HepG2 (cell line): Measurements from ENCODE around the gene LRPPRC. TPM values are rescaled to one million over a fixed set of nuclear protein-coding genes. Genes with fewer than 3 reads are reported as not detected.

Experiments used
- ATF6 ChIP-seq: sonication (generic); formaldehyde crosslinking; conservative IDR thresholded peaks from 2 replicates; pipeline ENCODE4 v1.4.0; 2020; ENCODE audit warnings: missing genetic modification reagents
- CENPT ChIP-seq: sonication (generic); formaldehyde crosslinking; IDR thresholded peaks from 2 replicates; pipeline ENCODE4 v1.8.0; 2022; ENCODE audit warnings: low read depth, mild to moderate bottlenecking, moderate library complexity, missing genetic modification reagents
- EP300 ChIP-seq, 3 experiments: sonication (generic) in 1 of 3; formaldehyde crosslinking in 1 of 3; IDR thresholded peaks; 2 replicates each; pipeline versions ENCODE4 v1.5.1 to v1.6.1; 2011 to 2020; ENCODE audit warnings: low read depth in 2 of 3, low read length in 2 of 3, borderline replicate concordance in 1 of 3, improper control_type of control experiment in 1 of 3, mild to moderate bottlenecking in 1 of 3, missing genetic modification reagents in 1 of 3, moderate library complexity in 1 of 3
- MXD4 ChIP-seq: IDR thresholded peaks from 2 replicates; pipeline ENCODE4 v1.6.1; 2016; ENCODE audit warnings: mild to moderate bottlenecking, missing biosample characterization, missing genetic modification reagents
- NFE2L2 ChIP-seq: fragments of 150-350 bp; IDR thresholded peaks from 2 replicates; pipeline ENCODE4 v1.6.1; 2014; ENCODE audit warnings: low read length
- SNAPC5 ChIP-seq: sonication (generic); formaldehyde crosslinking; IDR thresholded peaks from 2 replicates; pipeline ENCODE4 v1.8.1; 2023; ENCODE audit warnings: mild to moderate bottlenecking, missing genetic modification reagents, borderline replicate concordance
- UBTF ChIP-seq: sonication (generic); formaldehyde crosslinking; IDR thresholded peaks from 2 replicates; pipeline ENCODE4 v1.4.0; 2020; ENCODE audit warnings: mild to moderate bottlenecking, missing genetic modification reagents
- ZBTB4 ChIP-seq: sonication (generic); formaldehyde crosslinking; IDR thresholded peaks from 2 replicates; pipeline ENCODE4 v1.4.0; 2020; ENCODE audit warnings: missing genetic modification reagents, mild to moderate bottlenecking, borderline replicate concordance
- ZEB1 ChIP-seq: IDR thresholded peaks from 2 replicates; pipeline ENCODE4 v1.6.1; 2012; ENCODE audit warnings: mild to moderate bottlenecking, low read depth, inconsistent platforms; ENCODE audit not compliant: insufficient replicate concordance
- ZFP82 ChIP-seq: sonication (generic); formaldehyde crosslinking; IDR thresholded peaks from 2 replicates; pipeline ENCODE4 v1.5.1; 2020; ENCODE audit warnings: mild to moderate bottlenecking, missing genetic modification reagents, borderline replicate concordance
- ZFP90 ChIP-seq: sonication (generic); formaldehyde crosslinking; IDR thresholded peaks from 2 replicates; pipeline ENCODE4 v1.8.0; 2022; ENCODE audit warnings: missing genetic modification reagents, mild to moderate bottlenecking, inconsistent platforms, borderline replicate concordance
- ZFY ChIP-seq: sonication (generic); formaldehyde crosslinking; IDR thresholded peaks from 2 replicates; pipeline ENCODE4 v1.4.0; 2020; ENCODE audit warnings: missing genetic modification reagents
- ZNF143 ChIP-seq: sonication (generic); formaldehyde crosslinking; IDR thresholded peaks from 2 replicates; pipeline ENCODE4 v1.4.0; 2020; ENCODE audit warnings: missing genetic modification reagents
- ZNF274 ChIP-seq: sonication (generic); formaldehyde crosslinking; IDR thresholded peaks from 2 replicates; pipeline ENCODE4 v1.5.1; 2020; ENCODE audit warnings: mild to moderate bottlenecking, missing genetic modification reagents
- ZNF337 ChIP-seq: sonication (generic); formaldehyde crosslinking; IDR thresholded peaks from 2 replicates; pipeline ENCODE4 v1.5.1; 2020; ENCODE audit warnings: missing genetic modification reagents, low read depth, mild to moderate bottlenecking, borderline replicate concordance
- ZNF569 ChIP-seq: sonication (generic); formaldehyde crosslinking; IDR thresholded peaks from 2 replicates; pipeline ENCODE4 v1.5.0; 2020; ENCODE audit warnings: mild to moderate bottlenecking, missing genetic modification reagents, moderate library complexity, borderline replicate concordance
- polyA plus RNA-seq, 8 experiments: library from polyadenylated mRNA; depleted of rRNA in 3 of 8; stranded (reverse) in 7 of 8; unstranded in 1 of 8; fragments of >200 nt; fragmentation: Illumina TruSeq in 4 of 8; extraction: Trizol in 4 of 8; gene quantifications; 2 replicates each; pipeline versions ENCODE4 v1.2.1 to v1.2.3, GENCODE V29; 2011 to 2016; ENCODE audit warnings: low read depth in 4 of 8, missing spikeins in 1 of 8, mixed read lengths in 1 of 8; ENCODE audit not compliant: insufficient read depth in 1 of 8
- total RNA-seq, 5 experiments: library from RNA; depleted of rRNA; stranded (reverse); fragments of >200 nt; fragmentation: Illumina TruSeq; extraction: Trizol; gene quantifications; 2 replicates each; pipeline ENCODE4 v1.2.3, GENCODE V29; 2016; ENCODE audit warnings: low read depth in 1 of 5
- TF ChIP-seq, protein P1 (sequence below): IDR thresholded peaks from 2 replicates; pipeline ENCODE4 v1.6.1; 2016

The LRPPRC gene
- total and polyA plus RNA-seq, 2 of the 13 experiments (the other 11 are each of a cell fraction or from before 2014, with no cell fraction given), result 117 to 167 TPM

GRCh38 chr2:43995733-43996533 lies at the start of gene LRPPRC (continued):
- TF ChIP-seq ZFP82 (0 out of 2 replicates have a peak, but pooled peaks have one; percentile 1), ZBTB4 (CRISPR knock-in tag) (peak; percentile 54; the same call in 1 of the 2 replicates), SNAPC5 (CRISPR knock-in tag) (0 out of 2 replicates have a peak, but pooled peaks have one; percentile 4), MXD4 (CRISPR knock-in tag) (peak; percentile 95), ATF6 (CRISPR knock-in tag) (no peak), EP300 (IDR thresholded peaks at IDR 0.05; ENCODE audit: low read depth in 2 of 2, low read length in 2 of 2) (peak in 1 of 2 experiments; percentile 28; a peak in 3 of 4 replicates), EP300 (CRISPR knock-in tag; IDR thresholded peaks at IDR 0.05; ENCODE audit: borderline replicate concordance) (peak; percentile 29; the same call in 1 of the 2 replicates), ZNF337 (CRISPR knock-in tag) (no peak), ZNF274 (CRISPR knock-in tag) (peak; percentile 18; the same call in 1 of the 2 replicates), ZNF143 (CRISPR knock-in tag) (peak; percentile 94), CENPT (CRISPR knock-in tag) (no peak), ZEB1 (peak; percentile 24), ZNF569 (no peak), UBTF (peak; percentile 40), ZFP90 (peak; percentile 43; the same call in 1 of the 2 replicates), ZFY (CRISPR knock-in tag) (peak; percentile 94), NFE2L2 (no peak)
- TF ChIP-seq, protein P1, sequence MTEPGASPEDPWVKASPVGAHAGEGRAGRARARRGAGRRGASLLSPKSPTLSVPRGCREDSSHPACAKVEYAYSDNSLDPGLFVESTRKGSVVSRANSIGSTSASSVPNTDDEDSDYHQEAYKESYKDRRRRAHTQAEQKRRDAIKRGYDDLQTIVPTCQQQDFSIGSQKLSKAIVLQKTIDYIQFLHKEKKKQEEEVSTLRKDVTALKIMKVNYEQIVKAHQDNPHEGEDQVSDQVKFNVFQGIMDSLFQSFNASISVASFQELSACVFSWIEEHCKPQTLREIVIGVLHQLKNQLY, result no peak; the same call in 1 of the 2 replicates
